HEK293 (cell line): ENCODE results near the gene ALOX12B.

ENCODE experiments used
- BCL11B ChIP-seq: fragments of 450-650 bp; formaldehyde crosslinking; IDR thresholded peaks from 2 replicates; pipeline ENCODE4 v1.5.1; 2016; ENCODE audit warnings: low read depth, missing biosample characterization, missing genetic modification characterization
- GLI4 ChIP-seq: fragments of 450-650 bp; formaldehyde crosslinking; IDR thresholded peaks from 2 replicates; pipeline ENCODE4 v1.5.1; 2016; ENCODE audit warnings: missing biosample characterization, missing genetic modification characterization
- KLF7 ChIP-seq: fragments of 450-650 bp; formaldehyde crosslinking; IDR thresholded peaks from 2 replicates; pipeline ENCODE4 v1.5.1; 2016; ENCODE audit warnings: missing biosample characterization, missing genetic modification characterization, borderline replicate concordance
- OVOL3 ChIP-seq: fragments of 450-650 bp; formaldehyde crosslinking; IDR thresholded peaks from 2 replicates; pipeline ENCODE4 v1.5.1; 2016; ENCODE audit warnings: missing biosample characterization, missing genetic modification characterization
- SP3 ChIP-seq: fragments of 450-650 bp; formaldehyde crosslinking; IDR thresholded peaks from 2 replicates; pipeline ENCODE4 v1.5.1; 2016; ENCODE audit warnings: missing biosample characterization, missing genetic modification characterization
- TCF7L2 ChIP-seq: IDR thresholded peaks from 2 replicates; pipeline ENCODE4 v1.6.1; 2011; ENCODE audit warnings: low read depth, mild to moderate bottlenecking, inconsistent platforms, low read length, moderate library complexity, borderline replicate concordance
- TRIM28 ChIP-seq: IDR thresholded peaks from 2 replicates; pipeline ENCODE4 v1.6.1; 2011; ENCODE audit warnings: low read length, control low read depth, borderline replicate concordance
- ZIC2 ChIP-seq: fragments of 450-650 bp; formaldehyde crosslinking; IDR thresholded peaks from 2 replicates; pipeline ENCODE4 v1.5.1; 2016; ENCODE audit warnings: missing biosample characterization, missing genetic modification characterization
- ZNF132 ChIP-seq: fragments of 450-650 bp; formaldehyde crosslinking; IDR thresholded peaks from 2 replicates; pipeline ENCODE4 v1.5.1; 2017; ENCODE audit warnings: missing biosample characterization, missing genetic modification characterization, borderline replicate concordance
- ZNF155 ChIP-seq: fragments of 450-650 bp; formaldehyde crosslinking; IDR thresholded peaks from 2 replicates; pipeline ENCODE4 v1.5.1; 2016; ENCODE audit warnings: missing biosample characterization, missing genetic modification characterization
- ZNF2 ChIP-seq: fragments of 450-650 bp; formaldehyde crosslinking; IDR thresholded peaks from 2 replicates; pipeline ENCODE4 v1.5.1; 2016; ENCODE audit warnings: missing biosample characterization, missing genetic modification characterization
- ZNF248 ChIP-seq: fragments of 450-650 bp; formaldehyde crosslinking; IDR thresholded peaks from 2 replicates; pipeline ENCODE4 v1.5.1; 2017; ENCODE audit warnings: missing biosample characterization, missing genetic modification characterization
- ZNF302 ChIP-seq: fragments of 450-650 bp; formaldehyde crosslinking; IDR thresholded peaks from 2 replicates; pipeline ENCODE4 v1.5.1; 2016; ENCODE audit warnings: missing biosample characterization, missing genetic modification characterization, low read depth
- ZNF366 ChIP-seq: fragments of 450-650 bp; formaldehyde crosslinking; conservative IDR thresholded peaks from 2 replicates; pipeline ENCODE4 v1.5.1; 2016; ENCODE audit warnings: missing biosample characterization, missing genetic modification characterization
- ZNF544 ChIP-seq: fragments of 450-650 bp; formaldehyde crosslinking; IDR thresholded peaks from 2 replicates; pipeline ENCODE4 v1.5.0; 2017; ENCODE audit warnings: missing biosample characterization, missing genetic modification characterization
- ZNF560 ChIP-seq: fragments of 450-650 bp; formaldehyde crosslinking; IDR thresholded peaks from 2 replicates; pipeline ENCODE4 v1.5.1; 2017; ENCODE audit warnings: missing biosample characterization, missing genetic modification characterization, borderline replicate concordance
- ZNF677 ChIP-seq: fragments of 450-650 bp; IDR thresholded peaks from 2 replicates; pipeline ENCODE4 v1.5.0; 2018; ENCODE audit warnings: missing biosample characterization, mild to moderate bottlenecking, missing genetic modification characterization, moderate library complexity
- ZNF747 ChIP-seq: fragments of 450-650 bp; formaldehyde crosslinking; IDR thresholded peaks from 2 replicates; pipeline ENCODE4 v1.5.1; 2016; ENCODE audit warnings: missing biosample characterization, missing genetic modification characterization
- ZNF768 ChIP-seq: fragments of 450-650 bp; formaldehyde crosslinking; IDR thresholded peaks from 2 replicates; pipeline ENCODE4 v1.5.1; 2018; ENCODE audit warnings: missing biosample characterization, mild to moderate bottlenecking, missing genetic modification characterization
- TF ChIP-seq, protein P1 (sequence below): fragments of 450-650 bp; formaldehyde crosslinking; IDR thresholded peaks from 2 replicates; pipeline ENCODE4 v1.5.1; 2016; ENCODE audit warnings: missing biosample characterization, missing genetic modification characterization
- TF ChIP-seq, protein P2 (sequence below): fragments of 450-650 bp; formaldehyde crosslinking; IDR thresholded peaks from 2 replicates; pipeline ENCODE4 v1.5.1; 2016; ENCODE audit warnings: missing biosample characterization, missing genetic modification characterization
- TF ChIP-seq, protein P3 (sequence below): fragments of 450-650 bp; formaldehyde crosslinking; IDR thresholded peaks from 2 replicates; pipeline ENCODE4 v1.5.1; 2016; ENCODE audit warnings: missing biosample characterization, missing genetic modification characterization
- TF ChIP-seq, protein P4 (sequence below): fragments of 450-650 bp; formaldehyde crosslinking; IDR thresholded peaks from 2 replicates; pipeline ENCODE4 v1.5.1; 2017; ENCODE audit warnings: missing biosample characterization, missing genetic modification characterization
- TF ChIP-seq, protein P5 (sequence below): fragments of 450-650 bp; formaldehyde crosslinking; IDR thresholded peaks from 2 replicates; pipeline ENCODE4 v1.5.1; 2016; ENCODE audit warnings: missing biosample characterization, missing genetic modification characterization
- TF ChIP-seq, protein P6 (sequence below): fragments of 450-650 bp; formaldehyde crosslinking; IDR thresholded peaks from 2 replicates; pipeline ENCODE4 v1.5.1; 2016; ENCODE audit warnings: missing biosample characterization, missing genetic modification characterization

The ALOX12B gene

DNA sequence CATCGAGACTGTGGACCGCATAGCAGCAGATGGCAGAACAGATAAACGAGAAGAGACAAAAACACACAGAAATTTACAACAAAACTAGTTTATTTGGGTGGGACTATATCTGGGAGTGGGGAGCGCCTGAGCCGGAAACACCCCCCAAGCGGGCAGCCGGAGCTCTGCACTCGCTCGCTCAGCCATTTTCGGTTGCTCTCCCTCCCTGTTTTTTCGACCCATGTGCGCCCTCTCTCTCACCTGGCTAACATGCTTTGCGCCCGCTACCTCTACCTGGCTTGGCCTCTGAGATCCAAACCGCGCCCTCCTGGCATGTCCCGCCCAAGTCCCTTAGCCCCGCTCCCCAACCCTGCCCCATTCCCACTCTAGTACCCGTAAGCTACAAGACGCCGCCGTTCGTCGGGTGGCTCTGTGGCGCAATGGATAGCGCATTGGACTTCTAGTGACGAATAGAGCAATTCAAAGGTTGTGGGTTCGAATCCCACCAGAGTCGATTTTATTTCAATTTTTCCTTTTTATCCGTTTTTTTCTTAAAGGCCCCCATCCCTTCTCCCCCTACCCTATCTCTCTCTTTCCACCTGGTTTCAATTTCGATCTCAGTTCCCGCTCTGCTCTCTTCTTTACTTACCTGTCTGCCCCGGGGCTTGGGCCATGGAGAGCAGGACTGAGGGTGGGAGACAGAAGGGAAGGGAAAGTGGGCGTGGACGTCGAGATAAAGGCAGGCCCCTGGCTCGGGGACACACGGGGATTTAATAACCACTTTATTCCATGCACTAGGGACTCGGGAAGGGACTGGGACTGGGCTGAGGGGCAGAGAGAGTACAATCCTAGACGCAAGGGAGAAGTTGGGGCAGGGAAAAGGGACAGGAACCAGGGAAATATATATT is 33.2 kb upstream of the ALOX12B start (continued):
- TF ChIP-seq ZNF768 (tag by site-specific recombination) (peak; percentile 55; the same call in 1 of the 2 replicates), ZNF248 (tag by site-specific recombination) (no peak), ZNF677 (tag by site-specific recombination) (no peak), TRIM28 (0 out of 2 replicates have a peak, but pooled peaks have one; percentile 16), SP3 (tag by site-specific recombination) (peak; percentile 72), BCL11B (tag by site-specific recombination) (peak; percentile 65; the same call in 1 of the 2 replicates), ZNF155 (tag by site-specific recombination) (no peak), ZNF544 (no peak), ZNF132 (tag by site-specific recombination) (no peak), ZNF560 (no peak), TCF7L2 (no peak), OVOL3 (tag by site-specific recombination) (peak; percentile 36; the same call in 1 of the 2 replicates), ZNF747 (tag by site-specific recombination) (no peak), ZNF2 (tag by site-specific recombination) (peak; percentile 65), GLI4 (peak; percentile 61; the same call in 1 of the 2 replicates), KLF7 (peak; percentile 83; the same call in 1 of the 2 replicates), ZNF366 (tag by site-specific recombination) (peak; percentile 85), ZNF302 (tag by site-specific recombination) (no peak), ZIC2 (tag by site-specific recombination) (0 out of 2 replicates have a peak, but pooled peaks have one; percentile 5)
- TF ChIP-seq, protein P1, sequence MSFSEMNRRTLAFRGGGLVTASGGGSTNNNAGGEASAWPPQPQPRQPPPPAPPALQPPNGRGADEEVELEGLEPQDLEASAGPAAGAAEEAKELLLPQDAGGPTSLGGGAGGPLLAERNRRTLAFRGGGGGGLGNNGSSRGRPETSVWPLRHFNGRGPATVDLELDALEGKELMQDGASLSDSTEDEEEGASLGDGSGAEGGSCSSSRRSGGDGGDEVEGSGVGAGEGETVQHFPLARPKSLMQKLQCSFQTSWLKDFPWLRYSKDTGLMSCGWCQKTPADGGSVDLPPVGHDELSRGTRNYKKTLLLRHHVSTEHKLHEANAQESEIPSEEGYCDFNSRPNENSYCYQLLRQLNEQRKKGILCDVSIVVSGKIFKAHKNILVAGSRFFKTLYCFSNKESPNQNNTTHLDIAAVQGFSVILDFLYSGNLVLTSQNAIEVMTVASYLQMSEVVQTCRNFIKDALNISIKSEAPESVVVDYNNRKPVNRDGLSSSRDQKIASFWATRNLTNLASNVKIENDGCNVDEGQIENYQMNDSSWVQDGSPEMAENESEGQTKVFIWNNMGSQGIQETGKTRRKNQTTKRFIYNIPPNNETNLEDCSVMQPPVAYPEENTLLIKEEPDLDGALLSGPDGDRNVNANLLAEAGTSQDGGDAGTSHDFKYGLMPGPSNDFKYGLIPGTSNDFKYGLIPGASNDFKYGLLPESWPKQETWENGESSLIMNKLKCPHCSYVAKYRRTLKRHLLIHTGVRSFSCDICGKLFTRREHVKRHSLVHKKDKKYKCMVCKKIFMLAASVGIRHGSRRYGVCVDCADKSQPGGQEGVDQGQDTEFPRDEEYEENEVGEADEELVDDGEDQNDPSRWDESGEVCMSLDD (tag by site-specific recombination) = peak; percentile 92
- TF ChIP-seq, protein P2, sequence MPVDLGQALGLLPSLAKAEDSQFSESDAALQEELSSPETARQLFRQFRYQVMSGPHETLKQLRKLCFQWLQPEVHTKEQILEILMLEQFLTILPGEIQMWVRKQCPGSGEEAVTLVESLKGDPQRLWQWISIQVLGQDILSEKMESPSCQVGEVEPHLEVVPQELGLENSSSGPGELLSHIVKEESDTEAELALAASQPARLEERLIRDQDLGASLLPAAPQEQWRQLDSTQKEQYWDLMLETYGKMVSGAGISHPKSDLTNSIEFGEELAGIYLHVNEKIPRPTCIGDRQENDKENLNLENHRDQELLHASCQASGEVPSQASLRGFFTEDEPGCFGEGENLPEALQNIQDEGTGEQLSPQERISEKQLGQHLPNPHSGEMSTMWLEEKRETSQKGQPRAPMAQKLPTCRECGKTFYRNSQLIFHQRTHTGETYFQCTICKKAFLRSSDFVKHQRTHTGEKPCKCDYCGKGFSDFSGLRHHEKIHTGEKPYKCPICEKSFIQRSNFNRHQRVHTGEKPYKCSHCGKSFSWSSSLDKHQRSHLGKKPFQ (tag by site-specific recombination) = no peak
- TF ChIP-seq, protein P3, sequence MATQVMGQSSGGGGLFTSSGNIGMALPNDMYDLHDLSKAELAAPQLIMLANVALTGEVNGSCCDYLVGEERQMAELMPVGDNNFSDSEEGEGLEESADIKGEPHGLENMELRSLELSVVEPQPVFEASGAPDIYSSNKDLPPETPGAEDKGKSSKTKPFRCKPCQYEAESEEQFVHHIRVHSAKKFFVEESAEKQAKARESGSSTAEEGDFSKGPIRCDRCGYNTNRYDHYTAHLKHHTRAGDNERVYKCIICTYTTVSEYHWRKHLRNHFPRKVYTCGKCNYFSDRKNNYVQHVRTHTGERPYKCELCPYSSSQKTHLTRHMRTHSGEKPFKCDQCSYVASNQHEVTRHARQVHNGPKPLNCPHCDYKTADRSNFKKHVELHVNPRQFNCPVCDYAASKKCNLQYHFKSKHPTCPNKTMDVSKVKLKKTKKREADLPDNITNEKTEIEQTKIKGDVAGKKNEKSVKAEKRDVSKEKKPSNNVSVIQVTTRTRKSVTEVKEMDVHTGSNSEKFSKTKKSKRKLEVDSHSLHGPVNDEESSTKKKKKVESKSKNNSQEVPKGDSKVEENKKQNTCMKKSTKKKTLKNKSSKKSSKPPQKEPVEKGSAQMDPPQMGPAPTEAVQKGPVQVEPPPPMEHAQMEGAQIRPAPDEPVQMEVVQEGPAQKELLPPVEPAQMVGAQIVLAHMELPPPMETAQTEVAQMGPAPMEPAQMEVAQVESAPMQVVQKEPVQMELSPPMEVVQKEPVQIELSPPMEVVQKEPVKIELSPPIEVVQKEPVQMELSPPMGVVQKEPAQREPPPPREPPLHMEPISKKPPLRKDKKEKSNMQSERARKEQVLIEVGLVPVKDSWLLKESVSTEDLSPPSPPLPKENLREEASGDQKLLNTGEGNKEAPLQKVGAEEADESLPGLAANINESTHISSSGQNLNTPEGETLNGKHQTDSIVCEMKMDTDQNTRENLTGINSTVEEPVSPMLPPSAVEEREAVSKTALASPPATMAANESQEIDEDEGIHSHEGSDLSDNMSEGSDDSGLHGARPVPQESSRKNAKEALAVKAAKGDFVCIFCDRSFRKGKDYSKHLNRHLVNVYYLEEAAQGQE = peak; percentile 68; the same call in 1 of the 2 replicates
- TF ChIP-seq, protein P4, sequence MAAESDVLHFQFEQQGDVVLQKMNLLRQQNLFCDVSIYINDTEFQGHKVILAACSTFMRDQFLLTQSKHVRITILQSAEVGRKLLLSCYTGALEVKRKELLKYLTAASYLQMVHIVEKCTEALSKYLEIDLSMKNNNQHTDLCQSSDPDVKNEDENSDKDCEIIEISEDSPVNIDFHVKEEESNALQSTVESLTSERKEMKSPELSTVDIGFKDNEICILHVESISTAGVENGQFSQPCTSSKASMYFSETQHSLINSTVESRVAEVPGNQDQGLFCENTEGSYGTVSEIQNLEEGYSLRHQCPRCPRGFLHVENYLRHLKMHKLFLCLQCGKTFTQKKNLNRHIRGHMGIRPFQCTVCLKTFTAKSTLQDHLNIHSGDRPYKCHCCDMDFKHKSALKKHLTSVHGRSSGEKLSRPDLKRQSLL = peak; percentile 61; the same call in 1 of the 2 replicates
- TF ChIP-seq, protein P5, sequence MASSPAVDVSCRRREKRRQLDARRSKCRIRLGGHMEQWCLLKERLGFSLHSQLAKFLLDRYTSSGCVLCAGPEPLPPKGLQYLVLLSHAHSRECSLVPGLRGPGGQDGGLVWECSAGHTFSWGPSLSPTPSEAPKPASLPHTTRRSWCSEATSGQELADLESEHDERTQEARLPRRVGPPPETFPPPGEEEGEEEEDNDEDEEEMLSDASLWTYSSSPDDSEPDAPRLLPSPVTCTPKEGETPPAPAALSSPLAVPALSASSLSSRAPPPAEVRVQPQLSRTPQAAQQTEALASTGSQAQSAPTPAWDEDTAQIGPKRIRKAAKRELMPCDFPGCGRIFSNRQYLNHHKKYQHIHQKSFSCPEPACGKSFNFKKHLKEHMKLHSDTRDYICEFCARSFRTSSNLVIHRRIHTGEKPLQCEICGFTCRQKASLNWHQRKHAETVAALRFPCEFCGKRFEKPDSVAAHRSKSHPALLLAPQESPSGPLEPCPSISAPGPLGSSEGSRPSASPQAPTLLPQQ = 0 out of 2 replicates have a peak, but pooled peaks have one; percentile 19
- TF ChIP-seq, protein P6, sequence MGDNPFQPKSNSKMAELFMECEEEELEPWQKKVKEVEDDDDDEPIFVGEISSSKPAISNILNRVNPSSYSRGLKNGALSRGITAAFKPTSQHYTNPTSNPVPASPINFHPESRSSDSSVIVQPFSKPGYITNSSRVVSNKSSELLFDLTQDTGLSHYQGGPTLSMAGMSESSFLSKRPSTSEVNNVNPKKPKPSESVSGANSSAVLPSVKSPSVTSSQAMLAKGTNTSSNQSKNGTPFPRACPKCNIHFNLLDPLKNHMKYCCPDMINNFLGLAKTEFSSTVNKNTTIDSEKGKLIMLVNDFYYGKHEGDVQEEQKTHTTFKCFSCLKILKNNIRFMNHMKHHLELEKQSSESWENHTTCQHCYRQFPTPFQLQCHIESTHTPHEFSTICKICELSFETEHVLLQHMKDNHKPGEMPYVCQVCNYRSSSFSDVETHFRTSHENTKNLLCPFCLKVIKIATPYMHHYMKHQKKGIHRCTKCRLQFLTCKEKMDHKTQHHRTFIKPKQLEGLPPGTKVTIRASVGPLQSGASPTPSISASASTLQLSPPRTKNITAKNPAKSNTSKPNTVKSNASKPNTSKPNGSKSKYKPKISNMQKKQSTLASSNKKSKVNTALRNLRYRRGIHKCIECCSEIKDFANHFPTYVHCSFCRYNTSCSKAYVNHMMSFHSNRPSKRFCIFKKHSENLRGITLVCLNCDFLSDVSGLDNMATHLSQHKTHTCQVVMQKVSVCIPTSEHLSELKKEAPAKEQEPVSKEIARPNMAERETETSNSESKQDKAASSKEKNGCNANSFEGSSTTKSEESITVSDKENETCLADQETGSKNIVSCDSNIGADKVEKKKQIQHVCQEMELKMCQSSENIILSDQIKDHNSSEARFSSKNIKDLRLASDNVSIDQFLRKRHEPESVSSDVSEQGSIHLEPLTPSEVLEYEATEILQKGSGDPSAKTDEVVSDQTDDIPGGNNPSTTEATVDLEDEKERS (tag by site-specific recombination) = no peak
